Lung (tissue), 12 donors: ENCODE results near the gene SP140L. TPM values are rescaled to one million over a fixed set of nuclear protein-coding genes. Genes with fewer than 3 reads are reported as not detected.

ENCODE experiments used
- ATAC-seq: fragments of 200-7000 bp; cut with Tn5 transposase; one replicate; pipeline ENCODE4 v1.9.1; 2020; ENCODE audit warnings: moderate number of reproducible peaks; ENCODE audit not compliant: insufficient read depth, low FRiP score
- DNase-seq, 3 donors: peaks; one replicate each; pipeline ENCODE4 v3.0.0-alpha.2; 2013 to 2017
- H3K27ac ChIP-seq, 2 donors: one replicate each; pipeline ENCODE4 v1.5.1; 2013; ENCODE audit warnings: mild to moderate bottlenecking in 2 of 2, moderate library complexity in 2 of 2, control low read depth in 1 of 2, inconsistent platforms in 1 of 2, low read depth in 1 of 2, low read length in 1 of 2
- H3K27me3 ChIP-seq, 3 donors: one replicate each; pipeline ENCODE4 v1.5.1; 2013; ENCODE audit warnings: low read length in 2 of 3; ENCODE audit not compliant: control insufficient read depth in 3 of 3, insufficient read depth in 3 of 3
- H3K36me3 ChIP-seq, 4 donors: one replicate each; pipeline ENCODE4 v1.5.1; 2013; ENCODE audit warnings: low read length in 4 of 4, mild to moderate bottlenecking in 1 of 4, moderate library complexity in 1 of 4; ENCODE audit not compliant: control insufficient read depth in 4 of 4, insufficient read depth in 4 of 4
- H3K4me1 ChIP-seq, 5 donors: one replicate each; pipeline ENCODE4 v1.5.1; 2013; ENCODE audit warnings: low read length in 5 of 5, mild to moderate bottlenecking in 2 of 5, moderate library complexity in 1 of 5; ENCODE audit not compliant: control insufficient read depth in 5 of 5, insufficient read depth in 5 of 5
- H3K4me3 ChIP-seq: one replicate; pipeline ENCODE4 v1.5.1; 2013; ENCODE audit warnings: mild to moderate bottlenecking, control low read depth, moderate library complexity
- H3K9ac ChIP-seq, 2 donors: one replicate each; pipeline ENCODE4 v1.5.1; 2013; ENCODE audit warnings: low read length in 2 of 2, control low read depth in 1 of 2; ENCODE audit not compliant: insufficient read depth in 1 of 2
- H3K9me3 ChIP-seq, 4 donors: one replicate each; pipeline ENCODE4 v1.5.1; 2013; ENCODE audit warnings: low read length in 3 of 4, mild to moderate bottlenecking in 1 of 4, moderate library complexity in 1 of 4; ENCODE audit not compliant: control insufficient read depth in 4 of 4, insufficient read depth in 3 of 4
- CTCF ChIP-seq: IDR thresholded peaks from 2 replicates; pipeline ENCODE4 v1.5.1; 2012; ENCODE audit warnings: mild to moderate bottlenecking; ENCODE audit errors: control extremely low read depth, extremely low read depth
- WGBS, 2 donors: extraction: QIAGEN DNeasy Blood & Tissue Kit; methylation state at CpG; one replicate each; pipeline ENCODE4 v1.1.7; 2013; 5-methylcytosine and 5-hydroxymethylcytosine counted together
- polyA plus RNA-seq, 2 donors: library from polyadenylated mRNA; stranded (reverse); fragments of 200-250 nt; gene quantifications; one replicate each; pipeline ENCODE4 v1.2.1, GENCODE V29; 2013
- total RNA-seq, 2 donors: library from RNA; depleted of rRNA in 1 of 2; stranded (reverse); fragments of >200 nt in 1 of 2; gene quantifications; one replicate each; pipeline ENCODE4 v1.2.1, GENCODE V29; 2014 to 2021
- donor health status: control.
- donor health status: control.
- donor health status: Bipolar disorder and iron deficiency.
- donor health status: healthy.
- donor health status: DM: yes; HTN: yes; CAD: no.

SP140L gene
- total and polyA plus RNA-seq, 4 donors, result 15.2 to 30.3 (median 17.4) TPM

- H3K4me3 ChIP-seq, result no peak overlapping the region
- no peaks in the 10 kb centered on the region for H3K27me3 ChIP-seq
- TF ChIP-seq CTCF, result no peak
- DNase-seq (no peak), ATAC-seq (no peak)
- 87 to 94% methylated on average over 8 of the region's 8 CpGs for WGBS, 2 donors
- no peak overlapping the region for H3K9ac ChIP-seq
- peaks cover 0 to 9% (median 6%) of the 10 kb centered on the region in 5 donors for H3K4me1 ChIP-seq
- no peak overlapping the region for H3K27ac ChIP-seq
- no peaks in the 10 kb centered on the region for H3K36me3 ChIP-seq
- H3K9me3 ChIP-seq, result peaks cover 0 to 6% (median 0%) of the 10 kb centered on the region in 4 donors
Measured at GRCh38 chr2:230328155-230328458, 1.1 kb downstream of the SP140L start.

GRCh38 chr2:230329946-230330605 lies 3.1 kb downstream of the SP140L start:
- DNase-seq (no peak), ATAC-seq (no peak)
- Histone ChIP-seq H3K9me3 (peaks cover 0 to under 1% (median 0%) of the 10 kb centered on the region in 4 donors), H3K27me3 (no peaks in the 10 kb centered on the region), H3K27ac (no peak overlapping the region), H3K36me3 (no peaks in the 10 kb centered on the region), H3K4me3 (no peak overlapping the region), H3K4me1 (peaks cover 0 to 9% (median 6%) of the 10 kb centered on the region in 5 donors), H3K9ac (no peak overlapping the region)
- no peak for TF ChIP-seq CTCF
- WGBS, 2 donors, result 61 to 77% methylated on average over 7 of the region's 7 CpGs

GRCh38 chr2:230330725-230331124 lies 3.7 kb downstream of the SP140L start:
- no peak overlapping the region for H3K27ac ChIP-seq
- peaks cover 0 to 9% (median 5%) of the 10 kb centered on the region in 5 donors for H3K4me1 ChIP-seq
- DNase-seq (no peak), ATAC-seq (no peak)
- H3K9ac ChIP-seq, result no peak overlapping the region
- no peaks in the 10 kb centered on the region for H3K27me3 ChIP-seq
- no peak overlapping the region for H3K4me3 ChIP-seq
- H3K36me3 ChIP-seq, result no peaks in the 10 kb centered on the region
- 88 to 92% methylated on average over 7 of the region's 7 CpGs for WGBS, 2 donors
- no peak for TF ChIP-seq CTCF
- H3K9me3 ChIP-seq, result no peaks in the 10 kb centered on the region

- H3K36me3 ChIP-seq, result peaks cover 0 to 2% (median 0%) of the 10 kb centered on the region in 4 donors
- no peaks in the 10 kb centered on the region for H3K27me3 ChIP-seq
- H3K4me1 ChIP-seq, result peaks cover 0 to 2% (median 0%) of the 10 kb centered on the region in 5 donors
- 22 to 38% methylated on average over 3 of the region's 3 CpGs for WGBS, 2 donors
- TF ChIP-seq CTCF, result no peak
- H3K4me3 ChIP-seq, result no peak overlapping the region
- no peaks in the 10 kb centered on the region for H3K9me3 ChIP-seq
- ATAC-seq (no peak), DNase-seq (no peak)
- no peak overlapping the region for H3K27ac ChIP-seq
- H3K9ac ChIP-seq, result no peak overlapping the region
Measured at GRCh38 chr2:230335461-230335863, 8.5 kb downstream of the SP140L start.
